HG03064 (cell line): ENCODE data around the gene PRKCH.

ENCODE experiments used
- ATAC-seq: cut with Tn5 transposase; IDR thresholded peaks from one replicate; pipeline ENCODE4 v1.9.1; 2021; ENCODE audit warnings: low read depth; ENCODE audit not compliant: unreplicated experiment

The PRKCH gene

DNA sequence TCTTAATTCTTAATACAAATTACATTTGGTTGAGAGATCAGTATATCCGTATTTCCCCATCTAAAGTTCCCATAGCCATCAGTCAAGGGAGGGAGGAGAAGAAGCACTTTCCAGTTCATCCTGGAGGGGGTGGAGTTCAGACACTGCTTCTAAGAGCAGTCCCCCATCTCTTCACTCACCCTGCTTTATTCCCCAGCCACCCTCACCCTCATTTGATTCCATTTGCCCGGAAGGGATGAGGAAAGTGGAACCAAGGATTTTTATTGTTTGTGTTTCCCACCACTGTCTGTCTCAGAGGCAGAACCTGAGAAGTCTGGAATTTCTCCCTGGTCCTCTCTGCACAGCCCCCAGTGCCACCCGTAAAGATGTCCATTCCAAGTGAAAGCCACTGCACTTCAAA is 239.7 kb downstream of the PRKCH start:
- ATAC-seq: no peak

GRCh38 chr14:61561657-61562276 is 240.4 kb downstream of the PRKCH start:
- no peak for ATAC-seq

DNA sequence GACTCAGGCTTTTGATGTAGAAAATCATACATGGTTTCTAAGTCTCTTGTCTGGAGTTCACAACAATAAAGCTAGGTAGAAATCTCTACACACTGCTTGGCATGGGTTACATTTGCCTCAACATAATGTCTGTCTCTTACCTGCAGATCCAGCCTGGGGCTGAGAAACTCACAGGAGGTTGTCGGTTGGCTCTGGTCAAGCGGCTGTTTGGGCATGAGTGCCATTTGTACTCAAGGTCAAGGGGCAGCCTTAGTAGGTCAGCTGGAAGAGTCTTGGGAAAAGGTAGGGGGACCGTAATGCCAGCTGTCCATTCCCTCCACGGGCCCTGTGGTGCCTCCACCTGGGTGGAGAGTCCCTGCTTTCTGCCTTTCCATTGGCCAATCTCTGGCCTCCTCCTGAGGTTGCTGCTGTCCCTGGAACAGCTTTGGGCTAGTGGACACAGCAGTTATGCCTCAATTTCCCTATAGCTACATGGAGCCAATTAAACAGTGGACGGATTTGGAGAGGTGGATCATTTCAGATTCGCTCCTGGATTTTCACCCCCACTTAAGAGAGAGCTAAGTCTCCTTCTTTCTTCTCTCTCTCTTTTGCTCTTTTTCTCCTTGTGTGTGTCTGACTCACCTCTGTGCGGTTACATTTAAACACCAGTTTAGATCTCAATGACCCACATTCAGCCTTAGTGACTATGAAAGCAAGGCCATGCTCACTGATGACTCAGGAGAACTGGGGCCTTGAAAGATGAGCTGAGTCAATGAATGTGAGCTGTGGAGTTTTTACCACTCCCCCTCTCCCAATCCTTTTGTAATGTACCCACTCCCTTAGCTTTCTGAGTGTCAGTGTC is 241.2 kb downstream of the PRKCH start:
- ATAC-seq: no peak

DNA sequence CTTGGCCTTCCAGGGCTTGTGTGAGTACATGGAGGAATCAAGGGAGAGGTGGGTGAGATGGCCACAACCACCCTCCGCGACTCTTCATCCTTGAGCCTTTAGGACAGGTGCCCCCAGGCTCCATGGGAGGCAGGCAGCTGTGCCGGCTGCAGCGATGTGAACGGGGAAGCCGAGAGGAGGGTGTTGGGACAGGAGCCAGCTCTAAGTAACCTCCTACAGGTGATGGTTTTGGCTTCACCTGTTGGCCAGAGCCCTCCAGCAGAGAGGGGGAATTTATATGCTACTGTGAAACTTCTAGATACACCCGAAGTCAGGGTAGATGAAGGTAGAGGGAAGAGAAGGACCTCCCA is 241.8 kb downstream of the PRKCH start:
- no peak for ATAC-seq

GRCh38 chr14:61563880-61564617 is 242.7 kb downstream of the PRKCH start:
- ATAC-seq: no peak

DNA sequence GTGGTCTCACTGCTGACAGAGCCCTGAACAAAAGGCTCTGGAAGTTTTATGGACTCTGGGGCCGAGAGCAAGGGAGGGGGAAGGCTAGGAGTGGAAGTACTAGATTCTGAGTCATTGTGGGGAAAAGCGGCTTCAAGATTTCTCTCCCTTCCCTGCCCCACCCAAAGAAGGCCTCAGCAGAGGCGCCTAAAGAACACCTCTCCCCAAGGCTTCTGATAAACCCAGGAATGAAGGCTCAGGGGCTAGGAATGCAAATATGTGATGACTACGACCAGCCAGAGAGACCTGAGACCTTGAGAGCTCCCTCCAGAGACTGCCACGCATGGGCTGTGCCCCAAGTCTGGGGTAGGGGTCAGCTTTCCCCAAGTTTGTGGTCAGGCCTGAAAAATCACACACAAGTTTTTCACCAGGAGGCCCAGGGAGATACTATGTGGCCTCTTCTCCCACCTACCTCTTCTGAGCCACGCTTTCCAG is 243.3 kb downstream of the PRKCH start:
- ATAC-seq: no peak

DNA sequence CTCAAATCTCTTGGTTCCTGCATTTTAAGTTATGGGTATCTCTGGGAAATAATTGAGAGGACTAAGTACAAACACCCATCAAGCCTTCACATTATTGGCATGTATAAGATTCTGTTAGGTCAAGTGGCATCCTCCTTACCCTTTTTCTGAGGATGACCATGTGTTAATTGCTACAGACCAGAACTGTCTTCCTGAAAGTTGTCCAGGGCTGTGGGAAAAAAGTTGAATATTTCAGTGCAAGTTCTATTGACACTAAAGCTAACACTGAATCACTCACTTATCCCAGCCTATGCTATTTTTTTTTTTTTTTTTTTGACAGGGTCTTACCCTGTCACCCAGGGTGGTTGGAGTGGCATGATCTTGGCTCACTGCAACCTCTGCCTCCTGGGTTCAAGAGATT is 243.8 kb downstream of the PRKCH start:
- ATAC-seq: no peak

- ATAC-seq: no peak
Observed at GRCh38 chr14:61565836-61566536, 244.6 kb downstream of the PRKCH start.

- ATAC-seq: no peak
Observed at GRCh38 chr14:61566537-61567225, 245.3 kb downstream of the PRKCH start.

DNA sequence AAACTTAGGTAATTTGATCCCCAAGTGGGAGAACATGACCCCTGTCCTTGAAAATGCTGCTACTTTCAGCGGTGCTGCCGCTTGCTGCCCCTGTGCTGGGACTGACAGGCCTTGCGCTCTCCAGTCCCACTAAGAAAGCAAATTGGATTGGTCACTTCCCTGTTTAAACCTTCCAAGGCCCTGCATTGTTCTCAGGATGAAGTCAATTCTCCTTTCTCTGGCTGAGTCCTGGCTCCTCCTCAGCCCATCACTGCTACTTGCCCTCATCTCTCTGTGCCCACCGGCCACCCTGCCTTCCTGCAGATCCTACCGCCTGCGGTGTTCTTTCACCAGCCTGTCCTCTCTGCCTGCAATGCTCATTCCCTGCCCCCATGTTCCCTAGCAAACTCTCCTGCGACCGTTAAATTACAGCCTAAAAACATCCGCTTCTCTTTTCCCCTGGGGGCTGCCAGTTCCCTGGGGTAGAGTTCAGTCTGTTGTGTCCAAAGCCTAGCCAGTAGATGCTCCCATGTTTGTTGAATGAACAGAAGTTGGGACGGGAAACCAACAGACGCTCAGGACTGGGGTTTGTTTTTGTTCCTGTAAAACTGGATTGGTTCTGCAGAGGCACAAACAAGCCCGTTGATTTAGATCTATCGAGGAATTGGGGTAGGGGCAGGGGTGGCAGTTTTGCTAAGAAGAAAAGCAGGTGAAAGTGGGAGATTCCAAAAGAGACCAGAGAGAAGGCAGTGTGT is 246.6 kb downstream of the PRKCH start:
- peak; percentile 15 for ATAC-seq

DNA sequence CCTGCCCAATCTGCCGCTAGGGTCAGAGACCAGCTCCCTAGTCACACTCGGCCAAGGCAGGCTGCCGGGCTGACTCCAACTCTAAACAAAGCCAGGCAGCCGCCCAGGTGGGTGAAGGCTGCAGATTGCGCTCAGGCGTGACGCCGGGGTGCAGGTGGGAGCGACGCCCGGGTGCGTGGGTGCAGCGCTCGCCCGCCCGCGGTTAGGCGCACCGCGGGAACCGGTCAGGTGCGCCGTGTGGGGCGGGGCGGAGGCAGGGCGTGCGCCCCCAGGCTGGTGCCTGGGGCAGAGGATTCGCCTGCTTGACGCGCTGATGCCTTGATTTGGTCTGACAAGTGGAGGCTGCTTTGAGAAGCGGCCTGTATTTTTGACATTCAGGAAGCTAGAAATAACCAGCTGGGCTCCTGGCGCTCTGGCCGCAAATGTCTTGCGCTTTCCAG is 247.2 kb downstream of the PRKCH start:
- ATAC-seq: peak; percentile 82

DNA sequence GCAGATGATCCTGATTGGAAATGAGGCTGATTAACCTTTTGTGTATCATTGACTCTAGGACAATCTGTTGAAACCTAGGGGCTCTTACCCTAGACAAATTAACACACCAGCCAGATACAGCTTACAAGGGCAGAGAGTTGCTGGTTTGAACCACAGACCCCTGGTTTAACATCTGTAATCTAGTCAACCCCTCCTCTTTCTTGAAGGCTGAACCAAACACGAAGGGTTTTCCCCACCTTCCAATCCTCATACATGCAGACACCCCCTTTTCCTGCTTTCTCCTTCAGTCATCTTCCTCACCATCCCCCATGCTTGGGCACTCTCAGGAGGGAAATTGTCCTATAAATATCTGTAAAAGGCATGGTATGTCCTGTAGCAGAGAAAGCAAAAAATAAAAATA is 247.9 kb downstream of the PRKCH start:
- ATAC-seq: no peak

DNA sequence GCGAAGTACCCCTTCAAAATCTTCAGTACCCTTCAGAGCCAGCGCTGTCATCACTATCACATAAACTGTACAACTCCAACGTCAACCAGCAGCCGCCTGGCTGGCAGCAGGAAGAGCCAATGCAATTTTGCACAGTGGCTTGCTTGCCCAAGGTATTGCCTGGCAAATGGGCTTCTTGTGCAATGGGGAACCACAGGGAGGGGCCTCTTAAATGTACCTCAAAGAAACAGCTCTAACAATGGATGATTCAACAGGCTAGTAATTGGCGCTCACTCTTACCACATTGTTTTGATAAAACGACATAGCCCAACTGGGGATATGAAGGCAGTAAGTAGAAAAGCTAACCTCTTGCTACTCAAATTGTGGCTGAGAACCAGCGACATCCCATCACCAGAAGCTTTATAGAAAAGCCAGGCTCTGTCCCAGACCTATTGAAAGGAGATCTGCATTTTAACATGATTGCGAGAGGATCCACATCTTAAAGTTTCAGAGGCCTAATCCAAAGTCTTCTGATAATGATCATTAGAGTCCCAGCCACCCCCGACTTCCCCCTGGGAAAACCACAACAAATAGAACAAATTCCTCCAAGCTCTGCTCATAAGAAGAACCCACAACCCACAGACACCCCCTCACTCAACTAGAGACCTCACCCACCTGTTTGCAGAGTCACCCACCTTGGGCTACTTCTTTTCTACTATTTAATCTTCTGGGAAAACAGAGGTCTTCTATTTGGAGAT is 248.6 kb downstream of the PRKCH start:
- ATAC-seq: no peak

DNA sequence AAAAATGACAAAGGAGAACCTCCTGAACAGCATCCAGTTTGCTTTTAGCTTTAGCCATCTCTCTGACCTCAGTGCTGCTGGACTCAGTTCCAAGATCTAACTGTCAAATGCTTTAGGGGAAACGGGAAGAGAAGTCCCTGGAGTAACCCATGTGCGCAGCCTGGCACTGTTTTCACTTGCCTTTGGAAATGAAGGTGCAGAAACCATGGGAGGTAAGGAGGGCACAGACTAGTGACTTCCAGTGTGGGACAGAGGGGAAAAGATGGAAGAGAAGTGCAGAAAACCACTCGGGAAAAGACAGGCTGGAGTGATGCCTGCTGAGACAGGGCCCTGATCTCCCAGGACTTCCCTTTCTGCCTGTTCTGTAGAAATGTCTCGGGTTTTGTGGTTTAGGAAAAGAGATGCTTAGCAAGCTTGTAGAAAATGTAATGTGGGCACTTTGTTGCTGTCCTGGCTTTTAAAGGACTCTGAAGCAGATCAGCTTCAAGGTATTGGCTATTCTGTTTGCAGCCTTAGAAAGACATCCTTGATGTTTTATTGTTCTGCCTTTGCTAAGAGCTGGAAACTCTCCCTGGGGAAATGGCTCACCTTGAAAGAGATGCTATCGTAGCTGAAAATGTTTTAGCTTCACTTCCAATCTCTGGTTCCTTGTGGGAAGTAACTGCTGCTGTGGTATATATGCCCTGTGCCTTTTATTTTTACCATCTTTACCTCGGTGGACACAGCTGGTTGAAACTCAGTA is 249.3 kb downstream of the PRKCH start:
- ATAC-seq: no peak

GRCh38 chr14:61571917-61572316 is 250.5 kb downstream of the PRKCH start:
- ATAC-seq: no peak

DNA sequence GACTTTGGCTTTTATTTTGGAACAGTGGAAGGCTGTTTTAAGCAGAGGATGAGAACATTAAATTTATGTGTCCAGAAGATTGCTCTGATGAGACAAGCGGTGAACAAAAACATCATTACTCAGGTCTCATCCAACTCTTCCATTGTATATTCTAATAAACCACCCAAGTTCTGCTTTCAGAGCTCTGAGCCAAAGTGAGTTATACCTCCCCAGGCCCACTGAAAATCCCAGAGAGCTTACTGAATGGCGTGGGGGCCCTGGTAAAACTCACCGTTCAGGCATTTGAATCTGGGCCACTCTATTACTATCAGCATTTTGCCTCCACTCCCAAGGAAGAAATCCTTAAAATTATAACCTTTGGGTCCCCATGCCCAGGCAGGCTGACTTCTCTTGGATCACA is 251.9 kb downstream of the PRKCH start:
- no peak for ATAC-seq

DNA sequence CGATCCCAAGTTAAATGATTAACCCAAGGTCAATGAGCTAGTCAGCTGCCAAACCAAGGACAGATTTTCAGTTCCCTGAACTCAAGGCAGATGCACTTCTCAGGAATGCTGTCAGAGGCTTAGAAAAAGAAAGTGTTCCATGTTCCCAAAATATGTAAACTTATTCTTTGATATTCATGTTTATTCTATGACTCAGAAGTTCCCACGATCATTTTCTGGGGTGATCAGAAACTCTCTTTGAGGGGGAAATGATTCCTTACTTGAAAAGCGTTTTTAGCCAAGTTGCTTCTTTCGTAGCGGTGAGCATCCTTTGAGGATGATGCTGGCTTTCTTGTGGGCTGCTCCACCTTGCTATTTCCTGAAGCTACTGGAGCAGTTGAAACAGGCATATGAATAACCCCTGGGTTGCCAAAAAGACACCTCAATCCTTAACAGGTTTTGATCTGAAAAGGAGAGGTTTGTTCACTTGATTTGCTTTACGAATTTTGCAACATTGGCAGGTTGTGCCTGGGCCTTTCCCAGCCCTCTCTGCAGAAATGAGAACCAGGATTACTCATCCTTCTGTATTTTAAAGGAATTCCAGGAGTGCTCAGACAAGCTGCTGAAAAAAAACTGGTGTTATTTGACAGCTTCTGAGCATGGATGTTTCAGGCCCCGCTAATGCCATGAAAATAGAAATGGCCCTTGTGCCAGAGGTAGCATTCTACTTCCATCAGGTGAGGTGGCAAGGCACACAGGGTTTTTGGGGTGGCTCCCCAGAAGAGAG is 252.6 kb downstream of the PRKCH start:
- ATAC-seq: no peak

DNA sequence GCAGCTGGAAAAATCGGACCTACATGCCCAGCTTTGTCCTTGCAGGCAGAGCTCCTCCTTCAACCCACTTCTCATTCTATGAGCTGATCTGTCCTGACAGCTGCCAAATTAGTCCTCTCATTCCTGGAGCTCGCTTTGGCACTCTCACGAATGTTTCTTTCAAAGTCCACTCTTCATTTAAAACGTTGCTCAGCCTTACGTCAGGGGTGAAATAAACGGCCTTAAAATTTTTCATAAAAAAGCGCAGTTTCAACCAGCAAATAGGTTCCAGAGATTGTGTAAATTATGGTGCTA is 253.1 kb downstream of the PRKCH start:
- no peak for ATAC-seq
